Choroid plexus epithelial cell (primary cell): ENCODE results near the gene KLHL8.

Source experiments
- DNase-seq: peaks from one replicate; pipeline ENCODE4 v3.0.0-alpha.2; 2010; ENCODE audit warnings: low read depth
- H3K4me3 ChIP-seq: 2 replicates; pipeline ENCODE4 v1.5.1; 2011; ENCODE audit warnings: low read depth, mild to moderate bottlenecking, control low read depth, low read length, moderate library complexity
- TF ChIP-seq, protein P1 (sequence below): conservative IDR thresholded peaks from 2 replicates; pipeline ENCODE4 v1.5.1; 2011; ENCODE audit warnings: low read depth, mild to moderate bottlenecking, control low read depth, inconsistent platforms, low read length, moderate library complexity

The KLHL8 gene

DNA sequence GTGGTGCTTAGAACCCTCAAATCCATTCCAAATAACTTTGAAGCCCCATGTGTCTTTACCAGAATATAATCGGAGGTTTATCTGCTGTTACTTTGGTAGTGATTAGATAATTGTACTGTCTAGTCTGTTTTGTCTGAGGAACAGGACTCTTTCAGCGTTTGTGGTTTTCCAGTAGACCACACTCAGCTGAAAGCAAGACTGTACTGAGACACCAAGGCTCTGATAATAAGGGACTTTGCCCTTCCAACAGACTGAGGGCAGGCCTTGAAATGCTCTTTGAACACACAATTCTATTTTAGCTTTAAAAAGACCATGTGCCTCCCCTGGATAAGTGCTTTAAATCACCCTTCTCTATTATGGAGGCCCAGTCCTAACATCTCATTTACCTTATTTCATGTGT, 76.1 kb downstream of the KLHL8 start:
- DNase-seq = no peak
- H3K4me3 ChIP-seq = no peak overlapping the region
- TF ChIP-seq, protein P1, sequence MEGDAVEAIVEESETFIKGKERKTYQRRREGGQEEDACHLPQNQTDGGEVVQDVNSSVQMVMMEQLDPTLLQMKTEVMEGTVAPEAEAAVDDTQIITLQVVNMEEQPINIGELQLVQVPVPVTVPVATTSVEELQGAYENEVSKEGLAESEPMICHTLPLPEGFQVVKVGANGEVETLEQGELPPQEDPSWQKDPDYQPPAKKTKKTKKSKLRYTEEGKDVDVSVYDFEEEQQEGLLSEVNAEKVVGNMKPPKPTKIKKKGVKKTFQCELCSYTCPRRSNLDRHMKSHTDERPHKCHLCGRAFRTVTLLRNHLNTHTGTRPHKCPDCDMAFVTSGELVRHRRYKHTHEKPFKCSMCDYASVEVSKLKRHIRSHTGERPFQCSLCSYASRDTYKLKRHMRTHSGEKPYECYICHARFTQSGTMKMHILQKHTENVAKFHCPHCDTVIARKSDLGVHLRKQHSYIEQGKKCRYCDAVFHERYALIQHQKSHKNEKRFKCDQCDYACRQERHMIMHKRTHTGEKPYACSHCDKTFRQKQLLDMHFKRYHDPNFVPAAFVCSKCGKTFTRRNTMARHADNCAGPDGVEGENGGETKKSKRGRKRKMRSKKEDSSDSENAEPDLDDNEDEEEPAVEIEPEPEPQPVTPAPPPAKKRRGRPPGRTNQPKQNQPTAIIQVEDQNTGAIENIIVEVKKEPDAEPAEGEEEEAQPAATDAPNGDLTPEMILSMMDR = no peak

- no peak overlapping the region for H3K4me3 ChIP-seq
- TF ChIP-seq, protein P1 = no peak
- DNase-seq = no peak
Observed at GRCh38 chr4:87141428-87141827, 79.0 kb downstream of the KLHL8 start.

DNA sequence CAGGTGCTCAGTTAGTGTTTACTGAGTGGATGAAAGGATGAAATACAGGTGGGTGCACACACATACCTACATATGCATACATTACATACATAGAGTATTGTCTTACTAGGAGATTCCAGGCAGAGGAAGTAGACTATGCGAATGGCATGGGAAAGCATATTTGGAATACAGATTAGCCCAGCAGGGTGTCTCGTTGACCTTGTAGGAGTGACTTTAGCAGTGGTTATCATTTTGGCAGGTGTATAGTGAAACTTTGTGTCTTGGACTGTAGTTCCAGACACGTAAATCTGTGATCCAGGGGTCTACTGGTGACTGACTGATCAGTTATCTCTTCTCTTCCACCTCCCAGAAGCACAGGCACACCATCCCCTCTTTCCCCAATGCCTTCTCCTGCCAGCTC, 86.3 kb downstream of the KLHL8 start:
- DNase-seq = no peak
- H3K4me3 ChIP-seq = no peak overlapping the region
- TF ChIP-seq, protein P1 = no peak

GRCh38 chr4:87133183-87133582, 87.2 kb downstream of the KLHL8 start:
- no peak for DNase-seq
- H3K4me3 ChIP-seq = no peak overlapping the region
- TF ChIP-seq, protein P1 = no peak

DNA sequence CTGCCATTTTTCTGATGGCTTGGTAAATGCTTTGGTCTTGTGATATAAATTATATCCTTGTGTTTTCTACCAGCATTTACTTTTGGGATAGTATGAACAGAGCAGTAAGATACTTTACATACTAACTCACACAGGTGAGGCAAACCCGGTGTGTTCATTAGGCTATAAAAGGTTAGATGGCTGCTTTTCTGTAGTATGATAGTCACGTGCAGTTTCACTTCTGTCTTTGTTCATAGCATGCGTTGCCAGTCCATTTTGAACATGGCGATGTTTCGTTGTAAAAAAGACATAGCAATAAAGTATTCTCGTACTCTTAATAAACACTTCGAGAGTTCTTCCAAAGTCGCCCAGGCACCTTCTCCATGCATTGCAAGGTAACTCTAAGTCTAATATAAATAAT, 88.4 kb downstream of the KLHL8 start:
- H3K4me3 ChIP-seq = no peak overlapping the region
- TF ChIP-seq, protein P1 = no peak
- DNase-seq = no peak

- DNase-seq = no peak
- H3K4me3 ChIP-seq = no peak overlapping the region
- TF ChIP-seq, protein P1 = no peak
Observed at GRCh38 chr4:87130985-87131703, 89.3 kb downstream of the KLHL8 start.

DNA sequence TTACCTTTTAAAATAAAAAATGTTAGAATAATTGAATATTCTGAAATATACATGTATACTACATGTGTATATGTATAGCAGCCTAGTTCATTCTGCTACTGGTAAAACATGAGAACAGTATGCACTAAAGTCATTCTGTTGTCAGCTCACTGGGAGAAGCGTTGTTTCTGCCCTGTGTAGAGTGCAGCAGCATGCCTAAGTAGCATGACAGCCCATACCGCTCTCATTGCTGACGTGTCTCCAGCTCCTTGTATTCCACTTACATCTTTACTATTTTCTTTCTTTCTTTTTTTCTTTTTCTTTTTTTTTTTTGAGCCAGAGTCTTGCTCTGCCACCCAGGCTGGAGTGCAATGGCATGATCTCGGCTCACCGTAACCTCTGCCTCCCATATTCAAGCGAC, 90.7 kb downstream of the KLHL8 start:
- TF ChIP-seq, protein P1 = no peak
- no peak overlapping the region for H3K4me3 ChIP-seq
- no peak for DNase-seq
